Right kidney (tissue), 9 donors: ENCODE measurements around the gene PCDHGB6.
A peak's percentile ranks its signal among the peaks of the same experiment; 100 is the strongest.
"Not testable (repeated sequence)": the region's sequence is repeated elsewhere in the genome, so short reads cannot be mapped to it uniquely, and the experiment has no call there.

Experiments
- DNase-seq: peaks from one replicate; pipeline ENCODE4 v3.0.0-alpha.2; 2016
- long read RNA-seq, 8 donors: transcript quantifications; one replicate each; lab custom pipeline, GENCODE V29; 2026

The PCDHGB6 gene
- long read RNA-seq, donor 1, full-length matches to known transcripts, result 5 of 5 reads
- long read RNA-seq, donor 1, partial matches to known transcripts, result 0 of 5 reads
- long read RNA-seq, donor 1, other reads (novel, unspliced or antisense), result 0 of 5 reads
- long read RNA-seq, donor 2, full-length matches to known transcripts, result 3 of 3 reads
- long read RNA-seq, donor 2, partial matches to known transcripts, result 0 of 3 reads
- long read RNA-seq, donor 2, other reads (novel, unspliced or antisense), result 0 of 3 reads
- long read RNA-seq, donor 3, full-length matches to known transcripts, result 3 of 3 reads
- long read RNA-seq, donor 3, partial matches to known transcripts, result 0 of 3 reads
- long read RNA-seq, donor 3, other reads (novel, unspliced or antisense), result 0 of 3 reads
- long read RNA-seq, donor 4, full-length matches to known transcripts, result 8 of 8 reads
- long read RNA-seq, donor 4, partial matches to known transcripts, result 0 of 8 reads
- long read RNA-seq, donor 4, other reads (novel, unspliced or antisense), result 0 of 8 reads
- long read RNA-seq, donor 5, full-length matches to known transcripts, result 2 of 2 reads
- long read RNA-seq, donor 5, partial matches to known transcripts, result 0 of 2 reads
- long read RNA-seq, donor 5, other reads (novel, unspliced or antisense), result 0 of 2 reads
- long read RNA-seq, donor 6, full-length matches to known transcripts, result 9 of 9 reads
- long read RNA-seq, donor 6, partial matches to known transcripts, result 0 of 9 reads
- long read RNA-seq, donor 6, other reads (novel, unspliced or antisense), result 0 of 9 reads
- long read RNA-seq, donor 7, full-length matches to known transcripts, result 10 of 10 reads
- long read RNA-seq, donor 7, partial matches to known transcripts, result 0 of 10 reads
- long read RNA-seq, donor 7, other reads (novel, unspliced or antisense), result 0 of 10 reads
- long read RNA-seq, donor 8, full-length matches to known transcripts, result 8 of 8 reads
- long read RNA-seq, donor 8, partial matches to known transcripts, result 0 of 8 reads
- long read RNA-seq, donor 8, other reads (novel, unspliced or antisense), result 0 of 8 reads

DNA sequence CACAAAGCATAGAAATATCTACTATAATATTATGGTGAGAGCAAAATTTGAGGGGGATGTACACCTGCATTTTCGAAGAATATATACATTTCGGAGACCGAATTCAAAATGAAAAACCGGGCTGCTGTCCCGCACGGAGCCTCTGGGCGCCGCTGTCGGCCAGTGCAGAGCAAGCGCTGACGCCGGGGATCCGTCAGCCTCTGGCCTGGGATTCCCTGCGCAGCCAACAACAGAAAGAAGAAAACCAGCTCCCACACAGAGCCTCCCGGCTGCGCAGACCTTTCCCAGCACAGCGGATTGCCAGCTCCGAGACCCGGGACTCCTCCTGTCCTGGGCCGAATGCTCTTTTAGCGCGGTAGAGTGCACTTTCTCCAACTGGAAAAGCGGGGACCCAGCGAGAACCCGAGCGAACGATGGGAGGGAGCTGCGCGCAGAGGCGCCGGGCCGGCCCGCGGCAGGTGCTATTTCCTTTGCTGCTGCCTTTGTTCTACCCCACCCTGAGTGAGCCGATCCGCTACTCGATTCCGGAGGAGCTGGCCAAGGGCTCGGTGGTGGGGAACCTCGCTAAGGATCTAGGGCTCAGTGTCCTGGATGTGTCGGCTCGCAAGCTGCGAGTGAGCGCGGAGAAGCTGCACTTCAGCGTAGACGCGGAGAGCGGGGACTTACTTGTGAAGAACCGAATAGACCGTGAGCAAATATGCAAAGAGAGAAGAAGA is at the start of gene PCDHGB6:
Gene PCDHGB6 (plus strand): TSS at position 232 of the 716 bp plus-strand sequence. CDS start 182 bp downstream, at position 414.
- peak; percentile 51 for DNase-seq

GRCh38 chr5:141359790-141360426 is 47.9 kb upstream of the PCDHGB6 start, which contains the start of gene PCDHGB2:
Gene PCDHGB2, plus strand, starts transcription at chr5:141359994. Its CDS starts 142 bp downstream, at chr5:141360136.
- DNase-seq, result peak; percentile 8

GRCh38 chr5:141360685-141361084 is 47.1 kb upstream of the PCDHGB6 start:
- DNase-seq, result no peak

DNA sequence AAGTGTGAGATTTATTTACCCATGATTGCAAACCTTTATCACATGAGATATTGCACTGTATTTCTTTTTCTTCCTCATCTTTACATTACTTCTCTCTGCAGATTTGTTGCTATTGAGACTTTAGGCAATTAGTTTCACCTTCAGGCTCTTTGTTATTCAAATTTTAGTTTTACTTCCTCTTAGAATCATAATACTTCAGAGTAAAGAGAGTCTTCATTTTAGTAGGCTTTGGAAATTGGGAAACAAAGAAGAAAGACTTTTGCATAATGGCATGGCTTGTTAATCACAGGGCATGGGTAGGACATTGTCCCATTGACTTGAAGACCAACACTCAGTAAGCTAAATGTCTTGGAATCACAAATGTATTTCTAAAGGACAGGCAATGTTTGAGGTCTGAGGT is 45.1 kb upstream of the PCDHGB6 start:
- DNase-seq, result no peak

DNA sequence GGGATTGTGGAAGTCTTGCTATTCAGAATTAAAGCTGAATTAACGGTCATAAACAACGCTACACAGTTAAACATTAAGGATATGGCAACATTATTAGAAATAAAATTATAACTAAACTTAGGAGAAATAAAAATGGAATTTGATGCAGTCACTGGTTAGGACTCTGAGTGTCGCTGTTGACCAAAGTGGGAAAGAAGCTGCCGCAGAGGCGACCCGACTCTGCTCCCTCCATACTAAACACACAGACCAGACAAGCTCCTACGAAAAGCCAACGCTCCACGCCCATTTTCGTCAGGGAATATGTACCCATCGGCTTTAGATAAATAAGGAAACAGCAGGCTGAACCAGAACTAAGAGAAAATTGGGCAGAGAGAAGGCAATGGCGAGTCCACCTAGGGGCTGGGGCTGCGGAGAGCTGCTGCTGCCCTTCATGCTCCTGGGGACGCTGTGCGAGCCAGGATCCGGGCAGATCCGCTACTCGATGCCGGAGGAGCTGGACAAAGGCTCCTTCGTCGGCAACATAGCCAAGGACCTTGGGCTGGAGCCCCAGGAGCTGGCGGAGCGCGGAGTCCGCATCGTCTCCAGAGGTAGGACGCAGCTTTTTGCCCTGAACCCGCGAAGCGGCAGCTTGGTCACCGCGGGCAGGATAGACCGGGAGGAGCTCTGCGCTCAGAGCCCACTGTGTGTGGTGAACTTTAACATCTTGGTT is 43.7 kb upstream of the PCDHGB6 start, which contains the start of gene PCDHGA5:
Gene PCDHGA5 (plus strand): TSS at position 211 of the 709 bp plus-strand sequence. CDS start 169 bp downstream, at position 380.
- peak; percentile 22 for DNase-seq

GRCh38 chr5:141366016-141366896 is 41.6 kb upstream of the PCDHGB6 start:
- DNase-seq, result no peak

DNA sequence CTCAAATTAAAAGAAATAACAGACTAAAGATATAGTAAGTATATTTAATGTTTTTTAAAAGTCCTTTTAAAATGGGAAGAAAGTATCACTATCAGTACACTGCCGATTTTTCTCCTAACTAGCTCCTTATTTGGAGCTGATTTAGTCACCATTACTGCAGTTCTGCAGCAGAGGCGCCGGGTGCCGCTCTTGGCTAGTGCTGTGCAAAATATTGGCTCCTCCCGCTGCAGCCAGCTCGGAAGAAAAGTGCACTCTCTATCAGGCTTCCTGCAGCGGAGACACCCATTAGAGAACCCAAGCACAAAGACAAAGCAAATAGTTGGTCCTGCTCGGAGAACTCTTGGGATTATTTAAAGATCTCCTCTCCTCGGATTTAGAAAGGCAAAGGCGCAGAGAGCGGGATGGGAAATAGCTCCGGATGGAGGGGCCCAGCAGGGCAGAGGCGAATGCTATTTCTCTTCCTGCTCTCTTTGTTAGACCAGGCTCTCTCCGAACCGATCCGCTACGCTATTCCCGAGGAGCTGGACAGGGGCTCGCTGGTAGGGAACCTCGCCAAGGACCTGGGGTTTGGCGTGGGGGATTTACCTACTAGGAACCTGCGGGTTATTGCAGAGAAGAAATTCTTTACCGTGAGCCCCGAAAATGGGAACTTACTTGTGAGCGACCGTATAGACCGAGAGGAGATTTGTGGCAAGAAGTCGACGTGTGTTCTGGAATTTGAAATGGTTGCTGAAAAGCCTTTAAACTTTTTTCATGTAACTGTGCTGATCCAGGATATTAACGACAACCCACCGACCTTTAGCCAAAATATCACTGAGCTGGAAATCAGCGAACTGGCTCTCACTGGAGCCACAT is 37.6 kb upstream of the PCDHGB6 start, which contains the start of gene PCDHGB3:
Gene PCDHGB3 (plus strand): TSS at position 249 of the 855 bp plus-strand sequence. CDS start 153 bp downstream, at position 402.
- DNase-seq, result no peak

- no peak for DNase-seq
Observed at GRCh38 chr5:141371572-141372475, 36.0 kb upstream of the PCDHGB6 start.

DNA sequence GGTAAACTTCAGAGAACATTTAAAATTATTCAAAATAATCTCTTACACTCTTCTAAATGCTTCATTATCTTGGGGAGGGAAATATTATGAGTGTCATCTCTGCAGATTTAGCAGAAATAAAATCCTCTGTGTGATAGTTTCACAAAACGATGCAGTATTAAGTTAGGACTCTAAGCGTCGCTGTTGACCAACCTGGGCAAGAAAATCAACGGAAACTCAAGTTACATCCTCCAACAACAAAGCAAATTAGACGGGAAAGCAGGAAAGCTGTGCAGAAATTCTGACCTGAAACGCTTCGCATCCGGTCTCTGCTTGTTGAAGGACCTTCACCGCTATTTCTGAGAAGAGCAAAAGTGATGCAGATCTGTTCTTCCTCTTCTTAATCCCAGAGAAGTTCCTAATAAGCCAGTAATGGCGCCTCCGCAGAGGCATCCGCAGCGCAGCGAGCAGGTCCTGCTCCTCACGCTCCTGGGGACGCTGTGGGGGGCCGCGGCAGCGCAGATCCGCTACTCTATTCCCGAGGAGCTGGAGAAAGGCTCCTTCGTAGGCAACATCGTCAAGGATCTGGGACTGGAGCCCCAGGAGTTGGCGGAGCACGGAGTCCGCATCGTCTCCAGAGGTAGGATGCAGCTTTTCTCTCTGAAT is 34.0 kb upstream of the PCDHGB6 start, which contains the start of gene PCDHGA6:
Gene PCDHGA6 (plus strand): TSS at position 219 of the 645 bp plus-strand sequence. CDS start 193 bp downstream, at position 412.
- peak; percentile 41 for DNase-seq

- no peak for DNase-seq
Observed at GRCh38 chr5:141374627-141375026, 33.2 kb upstream of the PCDHGB6 start.

- not testable (repeated sequence) for DNase-seq
Observed at GRCh38 chr5:141375444-141376155, 32.2 kb upstream of the PCDHGB6 start.

- peak; percentile 19 for DNase-seq
Observed at GRCh38 chr5:141382469-141383294, 25.1 kb upstream of the PCDHGB6 start, which contains the start of gene PCDHGA7. Gene PCDHGA7, plus strand, starts transcription at chr5:141382742. Its CDS starts 158 bp downstream, at chr5:141382900.

GRCh38 chr5:141383345-141383744 is 24.5 kb upstream of the PCDHGB6 start:
- DNase-seq, result no peak

DNA sequence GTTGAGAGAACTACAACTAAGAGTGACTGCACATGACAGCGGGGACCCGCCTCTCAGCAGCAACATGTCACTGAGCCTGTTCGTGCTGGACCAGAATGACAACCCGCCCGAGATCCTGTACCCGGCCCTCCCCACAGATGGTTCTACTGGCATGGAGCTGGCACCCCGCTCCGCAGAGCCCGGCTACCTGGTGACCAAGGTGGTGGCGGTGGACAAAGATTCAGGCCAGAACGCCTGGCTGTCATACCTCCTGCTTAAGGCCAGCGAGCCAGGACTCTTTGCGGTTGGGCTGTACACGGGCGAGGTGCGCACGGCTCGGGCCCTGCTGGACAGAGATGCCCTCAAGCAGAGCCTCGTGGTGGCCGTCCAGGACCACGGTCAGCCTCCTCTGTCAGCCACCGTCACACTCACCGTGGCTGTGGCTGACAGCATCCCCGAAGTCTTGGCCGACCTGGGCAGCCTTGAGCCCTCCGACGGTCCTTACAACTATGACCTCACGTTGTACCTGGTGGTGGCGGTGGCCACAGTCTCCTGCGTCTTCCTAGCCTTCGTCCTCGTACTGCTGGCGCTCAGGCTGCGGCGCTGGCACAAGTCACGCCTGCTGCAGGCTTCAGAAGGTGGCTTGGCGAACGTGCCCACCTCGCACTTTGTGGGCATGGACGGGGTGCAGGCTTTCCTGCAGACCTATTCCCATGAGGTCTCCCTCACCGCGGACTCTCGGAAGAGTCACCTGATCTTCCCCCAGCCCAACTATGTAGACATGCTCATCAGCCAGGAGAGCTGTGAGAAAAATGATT is 23.2 kb upstream of the PCDHGB6 start:
- DNase-seq, result no peak
